ENCODE measurements around the gene DCN.

DNA sequence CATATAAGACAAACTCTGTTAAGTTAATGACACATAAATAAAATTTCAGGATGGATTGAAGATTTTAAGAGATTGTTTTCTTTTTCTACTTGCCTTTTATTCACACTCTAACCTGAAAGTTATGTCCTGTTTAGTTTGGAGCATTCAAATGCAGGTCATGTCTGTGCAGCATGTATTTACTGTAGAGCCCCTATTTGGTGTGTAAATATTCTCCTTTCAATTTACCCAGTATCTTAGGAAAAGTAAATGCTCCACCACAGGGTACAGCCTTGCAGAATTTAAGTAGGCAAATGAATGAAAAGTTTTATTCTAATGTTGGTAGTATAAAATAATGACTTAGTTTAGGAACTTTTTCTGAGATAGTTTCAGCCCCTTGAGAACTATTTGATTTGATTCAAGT is 6.2 kb upstream of the DCN start:
- TF ChIP-seq CTCF (IDR thresholded peaks at IDR 0.05), result no peak
- no peak for TF ChIP-seq POLR2A (IDR thresholded peaks at IDR 0.05)

All from vagina (tissue), 2 donors.